ENCODE measurements around the gene ARHGAP6.

DNA sequence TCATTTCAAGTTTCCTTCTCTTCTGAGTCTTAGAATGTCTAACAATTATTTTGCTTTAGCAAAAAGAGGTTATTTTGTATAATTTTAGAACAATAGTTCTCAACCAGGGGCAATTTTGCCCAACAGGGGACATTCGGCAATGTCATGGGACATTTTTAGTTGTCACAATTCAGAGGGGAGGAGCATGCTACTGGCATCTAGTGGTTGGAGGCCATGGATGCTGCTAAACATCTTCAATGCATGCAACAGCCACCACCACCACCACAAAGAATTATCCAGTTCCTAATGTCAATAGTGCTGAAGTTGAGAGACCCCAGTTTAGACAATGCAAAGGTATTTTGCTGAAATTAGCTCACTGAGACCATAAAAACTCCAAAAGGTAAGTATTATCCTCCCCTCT is 122.5 kb downstream of the ARHGAP6 start:
- TF ChIP-seq, protein P1, sequence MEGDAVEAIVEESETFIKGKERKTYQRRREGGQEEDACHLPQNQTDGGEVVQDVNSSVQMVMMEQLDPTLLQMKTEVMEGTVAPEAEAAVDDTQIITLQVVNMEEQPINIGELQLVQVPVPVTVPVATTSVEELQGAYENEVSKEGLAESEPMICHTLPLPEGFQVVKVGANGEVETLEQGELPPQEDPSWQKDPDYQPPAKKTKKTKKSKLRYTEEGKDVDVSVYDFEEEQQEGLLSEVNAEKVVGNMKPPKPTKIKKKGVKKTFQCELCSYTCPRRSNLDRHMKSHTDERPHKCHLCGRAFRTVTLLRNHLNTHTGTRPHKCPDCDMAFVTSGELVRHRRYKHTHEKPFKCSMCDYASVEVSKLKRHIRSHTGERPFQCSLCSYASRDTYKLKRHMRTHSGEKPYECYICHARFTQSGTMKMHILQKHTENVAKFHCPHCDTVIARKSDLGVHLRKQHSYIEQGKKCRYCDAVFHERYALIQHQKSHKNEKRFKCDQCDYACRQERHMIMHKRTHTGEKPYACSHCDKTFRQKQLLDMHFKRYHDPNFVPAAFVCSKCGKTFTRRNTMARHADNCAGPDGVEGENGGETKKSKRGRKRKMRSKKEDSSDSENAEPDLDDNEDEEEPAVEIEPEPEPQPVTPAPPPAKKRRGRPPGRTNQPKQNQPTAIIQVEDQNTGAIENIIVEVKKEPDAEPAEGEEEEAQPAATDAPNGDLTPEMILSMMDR (IDR thresholded peaks at IDR 0.05): no peak
- no peak for TF ChIP-seq POLR2AphosphoS5 (IDR thresholded peaks at IDR 0.05)
